ENCODE data around the gene GBX1.

GBX1 gene

GRCh38 chr7:151142686-151143040, 24.8 kb downstream of the GBX1 start:
- H3K4me1 ChIP-seq (ENCODE audit: insufficient read depth, poor library complexity, severe bottlenecking) = no peaks in the 10 kb centered on the region
- H3K27me3 ChIP-seq (ENCODE audit: insufficient read depth, poor library complexity, severe bottlenecking) = no peaks in the 10 kb centered on the region
- TF ChIP-seq, protein P1, sequence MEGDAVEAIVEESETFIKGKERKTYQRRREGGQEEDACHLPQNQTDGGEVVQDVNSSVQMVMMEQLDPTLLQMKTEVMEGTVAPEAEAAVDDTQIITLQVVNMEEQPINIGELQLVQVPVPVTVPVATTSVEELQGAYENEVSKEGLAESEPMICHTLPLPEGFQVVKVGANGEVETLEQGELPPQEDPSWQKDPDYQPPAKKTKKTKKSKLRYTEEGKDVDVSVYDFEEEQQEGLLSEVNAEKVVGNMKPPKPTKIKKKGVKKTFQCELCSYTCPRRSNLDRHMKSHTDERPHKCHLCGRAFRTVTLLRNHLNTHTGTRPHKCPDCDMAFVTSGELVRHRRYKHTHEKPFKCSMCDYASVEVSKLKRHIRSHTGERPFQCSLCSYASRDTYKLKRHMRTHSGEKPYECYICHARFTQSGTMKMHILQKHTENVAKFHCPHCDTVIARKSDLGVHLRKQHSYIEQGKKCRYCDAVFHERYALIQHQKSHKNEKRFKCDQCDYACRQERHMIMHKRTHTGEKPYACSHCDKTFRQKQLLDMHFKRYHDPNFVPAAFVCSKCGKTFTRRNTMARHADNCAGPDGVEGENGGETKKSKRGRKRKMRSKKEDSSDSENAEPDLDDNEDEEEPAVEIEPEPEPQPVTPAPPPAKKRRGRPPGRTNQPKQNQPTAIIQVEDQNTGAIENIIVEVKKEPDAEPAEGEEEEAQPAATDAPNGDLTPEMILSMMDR (IDR thresholded peaks at IDR 0.05; ENCODE audit: poor library complexity, severe bottlenecking) = no peak
- ATAC-seq (ENCODE audit: low read depth) (no peak), DNase-seq (ENCODE audit: low spot score) (peak; percentile 52)
- no peak overlapping the region for H3K4me3 ChIP-seq (ENCODE audit: severe bottlenecking)
- no peak overlapping the region for H3K27ac ChIP-seq (ENCODE audit: poor library complexity, severe bottlenecking)
- no peaks in the 10 kb centered on the region for H3K9me3 ChIP-seq (ENCODE audit: severe bottlenecking)
- H3K36me3 ChIP-seq (ENCODE audit: low read depth) = peaks cover 36% of the 10 kb centered on the region

GRCh38 chr7:151141855-151142685, 25.4 kb downstream of the GBX1 start:
- ATAC-seq (ENCODE audit: low read depth) = no peak
- Histone ChIP-seq H3K9me3 (ENCODE audit: severe bottlenecking) (no peaks in the 10 kb centered on the region), H3K27me3 (ENCODE audit: insufficient read depth, poor library complexity, severe bottlenecking) (no peaks in the 10 kb centered on the region), H3K36me3 (ENCODE audit: low read depth) (peaks cover 39% of the 10 kb centered on the region), H3K27ac (ENCODE audit: poor library complexity, severe bottlenecking) (no peak overlapping the region), H3K4me3 (ENCODE audit: severe bottlenecking) (no peak overlapping the region), H3K4me1 (ENCODE audit: insufficient read depth, poor library complexity, severe bottlenecking) (no peaks in the 10 kb centered on the region)
- peak; percentile 68 for DNase-seq (ENCODE audit: low spot score)
- TF ChIP-seq, protein P1 (IDR thresholded peaks at IDR 0.05; ENCODE audit: poor library complexity, severe bottlenecking) = no peak

DNA sequence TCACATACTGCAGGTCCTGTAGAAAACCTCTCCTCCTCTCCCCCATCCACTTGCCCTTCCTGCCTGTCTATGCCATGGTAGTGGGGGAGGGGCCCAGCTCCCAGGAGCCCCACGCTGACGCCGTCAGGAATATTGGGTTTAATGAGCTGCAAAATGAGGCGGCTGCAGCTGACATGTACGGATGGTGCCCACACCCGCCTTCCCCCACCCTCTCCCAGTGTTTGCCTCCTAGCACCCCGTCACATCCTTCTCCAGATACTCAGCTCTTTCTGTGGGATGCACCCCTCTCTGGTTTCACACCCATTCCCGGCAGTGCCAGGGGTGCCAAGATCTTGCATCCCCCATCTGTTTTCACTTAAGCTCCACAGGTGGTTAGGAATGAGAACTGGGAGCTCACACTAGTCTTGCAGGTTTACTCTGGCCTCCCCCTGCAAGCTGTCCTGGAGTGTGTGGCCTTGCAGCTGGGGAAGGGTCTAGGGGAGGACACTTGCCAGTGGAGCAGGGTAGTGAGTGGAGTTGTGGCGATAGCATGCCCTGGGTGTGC, 26.1 kb downstream of the GBX1 start:
- peaks cover 41% of the 10 kb centered on the region for H3K36me3 ChIP-seq (ENCODE audit: low read depth)

DNA sequence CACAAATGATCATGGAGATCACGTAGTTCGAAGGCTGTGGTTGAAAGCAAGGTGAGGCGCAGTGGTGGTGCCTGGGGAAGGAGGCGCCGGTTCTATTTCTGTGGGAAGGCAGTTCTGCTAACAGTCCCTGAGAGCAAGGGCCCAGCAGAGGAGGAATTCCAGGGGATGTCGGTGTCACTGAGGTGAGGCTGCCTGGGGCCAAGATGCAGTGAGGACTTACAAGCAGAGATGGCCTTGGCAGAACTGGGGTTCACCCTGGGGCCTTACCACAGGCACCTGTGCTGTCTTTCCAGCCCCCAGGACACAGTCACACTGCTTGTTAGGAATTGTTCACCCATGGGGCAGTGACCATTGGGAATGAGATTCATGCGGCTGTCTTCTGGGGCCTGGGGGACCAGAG, 26.7 kb downstream of the GBX1 start:
- no peaks in the 10 kb centered on the region for H3K9me3 ChIP-seq (ENCODE audit: severe bottlenecking)
- H3K4me3 ChIP-seq (ENCODE audit: severe bottlenecking) = no peak overlapping the region
- peaks cover 44% of the 10 kb centered on the region for H3K36me3 ChIP-seq (ENCODE audit: low read depth)
- H3K27ac ChIP-seq (ENCODE audit: poor library complexity, severe bottlenecking) = no peak overlapping the region
- no peak for DNase-seq (ENCODE audit: low spot score)
- H3K27me3 ChIP-seq (ENCODE audit: insufficient read depth, poor library complexity, severe bottlenecking) = no peaks in the 10 kb centered on the region
- no peaks in the 10 kb centered on the region for H3K4me1 ChIP-seq (ENCODE audit: insufficient read depth, poor library complexity, severe bottlenecking)
- ATAC-seq (ENCODE audit: low read depth) = no peak
- TF ChIP-seq, protein P1 (IDR thresholded peaks at IDR 0.05; ENCODE audit: poor library complexity, severe bottlenecking) = no peak

More for the DNA sequence above, 26.1 kb downstream of the GBX1 start:
- TF ChIP-seq, protein P1 (IDR thresholded peaks at IDR 0.05; ENCODE audit: poor library complexity, severe bottlenecking) = no peak
- no peaks in the 10 kb centered on the region for H3K9me3 ChIP-seq (ENCODE audit: severe bottlenecking)
- DNase-seq (ENCODE audit: low spot score) (no peak), ATAC-seq (ENCODE audit: low read depth) (no peak)
- H3K4me1 ChIP-seq (ENCODE audit: insufficient read depth, poor library complexity, severe bottlenecking) = no peaks in the 10 kb centered on the region
- H3K27me3 ChIP-seq (ENCODE audit: insufficient read depth, poor library complexity, severe bottlenecking) = no peaks in the 10 kb centered on the region
- no peak overlapping the region for H3K4me3 ChIP-seq (ENCODE audit: severe bottlenecking)
- H3K27ac ChIP-seq (ENCODE audit: poor library complexity, severe bottlenecking) = no peak overlapping the region

GRCh38 chr7:151139791-151140190, 27.7 kb downstream of the GBX1 start:
- DNase-seq (ENCODE audit: low spot score) = no peak
- H3K9me3 ChIP-seq (ENCODE audit: severe bottlenecking) = no peaks in the 10 kb centered on the region
- no peak for ATAC-seq (ENCODE audit: low read depth)
- no peak overlapping the region for H3K4me3 ChIP-seq (ENCODE audit: severe bottlenecking)
- no peak overlapping the region for H3K27ac ChIP-seq (ENCODE audit: poor library complexity, severe bottlenecking)
- H3K4me1 ChIP-seq (ENCODE audit: insufficient read depth, poor library complexity, severe bottlenecking) = no peaks in the 10 kb centered on the region
- H3K27me3 ChIP-seq (ENCODE audit: insufficient read depth, poor library complexity, severe bottlenecking) = no peaks in the 10 kb centered on the region
- TF ChIP-seq, protein P1 (IDR thresholded peaks at IDR 0.05; ENCODE audit: poor library complexity, severe bottlenecking) = no peak
- H3K36me3 ChIP-seq (ENCODE audit: low read depth) = peaks cover 54% of the 10 kb centered on the region
